Activated naive CD4-positive, alpha-beta T cell treated with anti-CD3 and anti-CD28 coated beads, Interleukin-2, amount 50 U/mL, for 24 hours (primary cell): ENCODE data around the gene RCVRN.
"Not testable (repeated sequence)": the region's sequence is repeated elsewhere in the genome, so short reads cannot be mapped to it uniquely, and the experiment has no call there.

Experiments used
- H3K27ac Mint-ChIP-seq: one replicate; pipeline ENCODE4 v1.8.0; 2021; ENCODE audit warnings: mild to moderate bottlenecking, mixed read lengths
- H3K27me3 Mint-ChIP-seq: one replicate; pipeline ENCODE4 v1.8.0; 2021; ENCODE audit warnings: mixed read lengths
- H3K36me3 Mint-ChIP-seq: one replicate; pipeline ENCODE4 v1.8.0; 2021; ENCODE audit warnings: mixed read lengths
- H3K4me1 Mint-ChIP-seq: one replicate; pipeline ENCODE4 v1.8.0; 2021; ENCODE audit warnings: mixed read lengths
- H3K4me3 Mint-ChIP-seq: one replicate; pipeline ENCODE4 v1.8.0; 2021; ENCODE audit warnings: mild to moderate bottlenecking, mixed read lengths
- H3K9me3 Mint-ChIP-seq: one replicate; pipeline ENCODE4 v1.8.0; 2021; ENCODE audit warnings: mixed read lengths

RCVRN gene

GRCh38 chr17:9929871-9930270 lies 24.8 kb upstream of the RCVRN start:
- Mint-ChIP-seq H3K36me3 (no peaks in the 10 kb centered on the region), H3K27ac (no peak overlapping the region), H3K4me3 (no peak overlapping the region), H3K9me3 (no peaks in the 10 kb centered on the region), H3K4me1 (no peaks in the 10 kb centered on the region), H3K27me3 (peaks cover 3% of the 10 kb centered on the region)

GRCh38 chr17:9928601-9929333 lies 23.7 kb upstream of the RCVRN start:
- Mint-ChIP-seq H3K36me3 (no peaks in the 10 kb centered on the region), H3K27ac (no peak overlapping the region), H3K4me3 (no peak overlapping the region), H3K27me3 (peaks cover 3% of the 10 kb centered on the region), H3K4me1 (peaks cover 4% of the 10 kb centered on the region), H3K9me3 (no peaks in the 10 kb centered on the region)

- no peak overlapping the region for H3K27ac Mint-ChIP-seq
- H3K36me3 Mint-ChIP-seq = no peaks in the 10 kb centered on the region
- H3K27me3 Mint-ChIP-seq = no peaks in the 10 kb centered on the region
- H3K4me1 Mint-ChIP-seq = peaks cover 4% of the 10 kb centered on the region
- H3K4me3 Mint-ChIP-seq = no peak overlapping the region
- no peaks in the 10 kb centered on the region for H3K9me3 Mint-ChIP-seq
Observed at GRCh38 chr17:9926150-9926804, 21.2 kb upstream of the RCVRN start.

GRCh38 chr17:9925457-9925856 lies 20.4 kb upstream of the RCVRN start:
- no peak overlapping the region for H3K4me3 Mint-ChIP-seq
- H3K27ac Mint-ChIP-seq = no peak overlapping the region
- no peaks in the 10 kb centered on the region for H3K9me3 Mint-ChIP-seq
- H3K4me1 Mint-ChIP-seq = peaks cover 4% of the 10 kb centered on the region
- H3K27me3 Mint-ChIP-seq = no peaks in the 10 kb centered on the region
- no peaks in the 10 kb centered on the region for H3K36me3 Mint-ChIP-seq

DNA sequence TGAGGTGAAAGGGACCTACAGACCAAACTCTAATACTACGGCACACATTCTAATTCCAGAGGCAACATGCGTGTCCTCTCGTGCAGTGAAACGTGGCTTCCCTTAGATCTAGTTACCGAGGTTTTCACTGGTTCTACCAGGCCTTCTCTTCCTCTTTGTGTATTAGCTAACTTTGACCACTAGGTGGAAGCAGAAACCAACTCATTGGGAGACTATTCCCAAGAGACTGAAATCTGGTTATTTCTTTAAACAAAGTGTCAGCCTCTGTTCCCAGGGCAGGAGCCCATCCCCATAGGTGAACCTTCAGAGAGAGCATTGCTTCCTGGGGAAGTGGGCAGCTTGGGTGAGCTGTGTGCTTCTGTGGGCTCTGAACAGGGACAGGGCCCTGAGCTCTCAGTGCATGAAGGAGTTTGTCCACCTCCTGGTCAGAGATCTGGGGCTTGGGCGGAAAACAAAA lies 19.7 kb upstream of the RCVRN start:
- Mint-ChIP-seq H3K36me3 (no peaks in the 10 kb centered on the region), H3K27ac (no peak overlapping the region), H3K4me3 (no peak overlapping the region), H3K27me3 (no peaks in the 10 kb centered on the region), H3K9me3 (no peaks in the 10 kb centered on the region), H3K4me1 (peaks cover 4% of the 10 kb centered on the region)

DNA sequence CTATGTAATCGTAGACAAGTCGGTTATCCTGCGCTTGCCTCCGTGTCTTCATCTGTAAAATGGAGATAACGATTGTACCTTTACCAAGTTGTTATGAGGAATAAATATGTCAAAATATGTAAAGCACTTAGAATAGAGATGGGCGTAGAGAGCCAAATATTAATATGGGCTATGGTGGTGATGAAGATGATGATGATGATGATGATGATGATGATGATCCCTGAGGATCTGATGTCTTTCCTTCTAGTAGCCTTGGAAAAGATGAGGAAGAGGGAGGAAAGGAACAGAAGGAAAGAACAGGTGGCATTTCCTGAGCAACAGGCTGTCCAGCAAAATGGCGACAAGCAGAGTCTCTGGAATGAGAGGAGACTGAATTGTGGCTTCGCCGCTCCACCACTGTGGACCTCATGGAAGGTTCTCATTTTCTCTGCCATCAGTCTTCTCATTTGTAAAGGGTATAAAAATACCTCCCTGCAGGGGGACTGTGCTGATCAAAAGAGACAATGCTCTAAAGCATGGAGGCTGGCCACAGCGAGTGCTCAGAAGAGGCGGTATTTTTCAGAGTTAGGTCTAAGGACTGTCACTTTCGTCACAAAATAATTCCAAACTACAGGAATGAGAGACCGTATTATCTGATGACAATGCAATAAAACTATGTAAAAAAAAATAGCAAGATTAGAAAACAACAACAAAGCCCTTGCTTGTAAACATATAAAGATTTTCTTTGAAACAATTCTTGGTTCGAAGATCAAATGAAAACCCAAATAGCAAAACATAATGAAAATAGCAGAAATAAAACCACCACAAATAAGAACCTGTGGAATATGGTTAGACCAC lies 17.2 kb upstream of the RCVRN start:
- Mint-ChIP-seq H3K36me3 (no peaks in the 10 kb centered on the region), H3K4me1 (peaks cover 4% of the 10 kb centered on the region), H3K4me3 (no peak overlapping the region), H3K27ac (no peak overlapping the region), H3K27me3 (no peaks in the 10 kb centered on the region), H3K9me3 (no peaks in the 10 kb centered on the region)

GRCh38 chr17:9921216-9921615 lies 16.1 kb upstream of the RCVRN start:
- H3K27me3 Mint-ChIP-seq, H3K9me3 Mint-ChIP-seq, H3K36me3 Mint-ChIP-seq, H3K4me1 Mint-ChIP-seq, H3K27ac Mint-ChIP-seq, H3K4me3 Mint-ChIP-seq: not testable (repeated sequence)

DNA sequence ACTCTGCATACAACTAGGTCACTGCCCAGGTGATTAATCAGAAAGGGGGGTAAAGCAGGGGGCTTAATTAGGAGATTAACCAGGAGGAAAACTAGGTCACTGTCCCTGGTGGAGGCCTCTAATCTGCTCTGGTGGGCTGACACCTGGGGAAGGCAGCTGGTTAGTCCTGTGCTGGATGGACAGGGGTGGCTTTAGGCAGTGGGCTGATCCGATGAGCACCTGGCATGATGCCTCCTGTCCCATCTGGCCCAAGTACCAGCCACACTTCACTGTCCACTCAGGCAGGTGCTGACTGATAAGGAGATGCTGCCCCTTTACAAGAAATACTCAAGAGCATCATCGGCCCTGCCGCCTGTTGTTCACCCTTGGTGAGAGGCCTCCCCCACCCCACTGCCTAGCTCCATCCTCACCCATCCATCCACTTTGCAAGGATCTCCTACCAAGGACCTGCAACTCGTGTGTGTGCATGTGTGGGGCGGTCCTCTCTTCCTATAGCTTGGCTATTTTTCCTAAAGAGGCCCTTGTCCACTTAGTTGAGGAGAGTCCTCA lies 13.8 kb upstream of the RCVRN start:
- H3K9me3 Mint-ChIP-seq = no peaks in the 10 kb centered on the region
- no peaks in the 10 kb centered on the region for H3K36me3 Mint-ChIP-seq
- no peak overlapping the region for H3K27ac Mint-ChIP-seq
- no peaks in the 10 kb centered on the region for H3K27me3 Mint-ChIP-seq
- H3K4me1 Mint-ChIP-seq = no peaks in the 10 kb centered on the region
- H3K4me3 Mint-ChIP-seq = no peak overlapping the region

DNA sequence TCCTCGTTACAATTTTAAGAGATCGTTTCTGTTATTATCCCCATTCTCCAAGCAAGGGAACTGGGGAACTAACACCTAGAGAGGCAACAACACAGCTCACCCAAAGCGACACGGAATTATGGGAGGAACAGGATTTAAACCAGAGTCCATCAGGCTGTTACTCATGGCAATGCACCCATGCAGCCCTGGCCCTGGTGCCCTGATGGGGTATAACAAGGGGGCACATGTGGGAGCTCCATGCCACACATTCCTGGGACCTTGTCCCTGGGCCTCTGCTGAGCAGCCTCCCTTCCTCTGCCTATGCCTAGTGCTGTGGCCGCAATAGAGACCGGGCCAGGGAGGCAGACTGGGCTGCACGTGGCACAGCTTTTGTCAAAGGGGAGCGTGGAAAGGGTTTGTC lies 13.3 kb upstream of the RCVRN start:
- Mint-ChIP-seq H3K27ac (no peak overlapping the region), H3K27me3 (no peaks in the 10 kb centered on the region), H3K9me3 (no peaks in the 10 kb centered on the region), H3K4me3 (no peak overlapping the region), H3K36me3 (no peaks in the 10 kb centered on the region), H3K4me1 (no peaks in the 10 kb centered on the region)

DNA sequence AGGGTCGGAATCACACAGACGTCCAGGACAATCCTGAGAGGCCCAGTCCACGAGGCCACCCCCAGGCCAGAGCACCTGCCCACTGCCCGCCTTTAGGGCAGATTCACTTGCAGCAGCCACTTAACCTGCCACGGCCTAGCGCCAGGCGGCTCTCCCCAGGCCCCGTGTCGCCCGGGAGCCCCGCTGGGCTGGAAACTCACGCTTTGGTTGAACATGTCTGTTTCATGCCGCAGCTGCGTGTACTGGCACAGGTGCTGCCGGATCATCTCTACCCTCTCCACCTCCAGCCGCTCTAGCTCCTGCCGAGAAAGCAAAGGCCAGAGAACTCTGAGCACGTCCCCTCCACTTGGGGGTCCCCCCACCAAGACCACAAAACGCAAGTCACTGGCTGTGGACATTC lies 12.7 kb upstream of the RCVRN start:
- Mint-ChIP-seq H3K27me3 (no peaks in the 10 kb centered on the region), H3K36me3 (no peaks in the 10 kb centered on the region), H3K4me1 (no peaks in the 10 kb centered on the region), H3K27ac (no peak overlapping the region), H3K4me3 (no peak overlapping the region), H3K9me3 (no peaks in the 10 kb centered on the region)

GRCh38 chr17:9917131-9917530 lies 12.1 kb upstream of the RCVRN start:
- H3K27me3 Mint-ChIP-seq = no peaks in the 10 kb centered on the region
- H3K4me1 Mint-ChIP-seq = no peaks in the 10 kb centered on the region
- no peak overlapping the region for H3K27ac Mint-ChIP-seq
- H3K4me3 Mint-ChIP-seq = no peak overlapping the region
- H3K9me3 Mint-ChIP-seq = no peaks in the 10 kb centered on the region
- no peaks in the 10 kb centered on the region for H3K36me3 Mint-ChIP-seq

- H3K4me1 Mint-ChIP-seq = no peaks in the 10 kb centered on the region
- no peaks in the 10 kb centered on the region for H3K27me3 Mint-ChIP-seq
- no peaks in the 10 kb centered on the region for H3K36me3 Mint-ChIP-seq
- no peaks in the 10 kb centered on the region for H3K9me3 Mint-ChIP-seq
- H3K27ac Mint-ChIP-seq = no peak overlapping the region
- no peak overlapping the region for H3K4me3 Mint-ChIP-seq
Observed at GRCh38 chr17:9916108-9916507, 11.0 kb upstream of the RCVRN start.

DNA sequence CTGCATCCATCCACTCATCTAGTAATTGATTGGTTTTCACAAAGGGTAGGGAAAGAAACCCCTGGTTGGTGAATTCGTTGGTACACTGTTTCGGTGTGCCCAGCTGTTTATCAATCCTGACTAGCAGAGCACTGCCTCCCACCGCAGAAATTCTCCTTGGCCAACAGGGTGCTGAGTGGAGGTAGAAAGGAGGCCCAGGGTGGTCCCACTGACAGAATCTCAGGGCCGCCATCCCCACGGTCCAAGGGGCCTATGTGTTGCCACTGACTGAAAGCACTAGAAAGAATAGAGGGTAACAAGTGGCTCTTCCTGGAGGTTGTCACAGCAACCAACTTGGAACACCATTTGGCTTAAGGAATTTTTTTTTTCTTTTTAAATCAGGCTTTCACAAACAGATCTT lies 8.4 kb upstream of the RCVRN start:
- Mint-ChIP-seq H3K4me3 (no peak overlapping the region), H3K36me3 (no peaks in the 10 kb centered on the region), H3K27ac (no peak overlapping the region), H3K4me1 (no peaks in the 10 kb centered on the region), H3K27me3 (no peaks in the 10 kb centered on the region), H3K9me3 (no peaks in the 10 kb centered on the region)

DNA sequence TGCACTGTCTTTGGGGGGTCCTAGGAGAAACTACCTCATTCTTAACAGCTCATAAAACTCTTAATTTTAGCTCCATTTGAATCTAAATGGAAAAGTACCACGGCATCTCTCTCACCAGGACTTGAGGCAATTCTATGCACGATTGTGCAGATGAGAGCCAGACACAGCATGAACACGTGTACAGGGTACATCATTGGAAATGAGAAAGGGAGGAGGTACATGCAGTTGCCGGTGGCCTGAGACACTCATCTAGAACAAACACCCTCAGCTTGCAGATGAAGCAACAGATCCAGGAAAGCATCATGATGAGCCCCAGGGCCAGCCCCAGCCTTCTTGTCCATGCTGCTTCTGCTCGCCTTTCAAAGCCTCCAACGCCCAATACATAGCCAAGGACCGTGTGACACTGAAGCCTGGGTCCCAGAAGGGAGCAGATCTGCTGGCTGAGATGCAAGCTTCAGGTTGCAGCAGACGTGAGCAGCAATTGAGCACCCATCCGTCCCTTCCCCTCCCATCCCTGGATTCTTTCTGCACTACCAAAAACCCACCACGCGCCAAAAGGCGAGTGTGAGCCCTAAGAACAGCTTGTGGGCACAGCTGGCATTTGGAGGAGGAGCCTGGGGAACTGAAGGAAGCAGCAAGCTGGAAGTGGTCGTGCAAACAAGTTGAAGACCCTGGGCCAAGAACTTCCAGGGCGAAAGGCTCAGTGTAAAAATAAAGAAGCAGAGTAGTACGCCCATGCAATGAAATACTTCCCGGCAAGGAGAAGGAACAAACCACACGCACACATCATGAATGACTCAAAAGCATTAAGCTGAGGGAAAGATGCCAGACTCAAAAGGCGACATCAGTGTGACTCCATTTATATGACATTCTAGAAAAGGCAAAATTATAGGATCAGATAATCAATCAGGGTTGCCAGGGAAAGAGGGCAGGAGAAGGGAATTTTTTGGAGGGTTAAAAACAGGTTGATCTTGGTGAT lies 7.3 kb upstream of the RCVRN start:
- Mint-ChIP-seq H3K27me3 (no peaks in the 10 kb centered on the region), H3K36me3 (no peaks in the 10 kb centered on the region), H3K27ac (no peak overlapping the region), H3K4me1 (no peaks in the 10 kb centered on the region), H3K9me3 (no peaks in the 10 kb centered on the region), H3K4me3 (no peak overlapping the region)

- no peaks in the 10 kb centered on the region for H3K27me3 Mint-ChIP-seq
- no peak overlapping the region for H3K4me3 Mint-ChIP-seq
- H3K27ac Mint-ChIP-seq = no peak overlapping the region
- H3K36me3 Mint-ChIP-seq = no peaks in the 10 kb centered on the region
- H3K4me1 Mint-ChIP-seq = no peaks in the 10 kb centered on the region
- H3K9me3 Mint-ChIP-seq = no peaks in the 10 kb centered on the region
Observed at GRCh38 chr17:9911089-9911488, 6.0 kb upstream of the RCVRN start.
